AG10803 (cell line): ENCODE measurements around the gene ZNF407.

ENCODE experiments used
- DNase-seq: peaks from one replicate; pipeline ENCODE4 v3.0.0; 2010; ENCODE audit warnings: low read depth
- H3K4me3 ChIP-seq: 2 replicates; pipeline ENCODE4 v1.5.1; 2011; ENCODE audit warnings: mild to moderate bottlenecking, low read length, control low read depth
- TF ChIP-seq, protein P1 (sequence below): conservative IDR thresholded peaks from 2 replicates; pipeline ENCODE4 v1.5.1; 2011; ENCODE audit warnings: mild to moderate bottlenecking, low read length, control low read depth, inconsistent platforms

The ZNF407 gene

DNA sequence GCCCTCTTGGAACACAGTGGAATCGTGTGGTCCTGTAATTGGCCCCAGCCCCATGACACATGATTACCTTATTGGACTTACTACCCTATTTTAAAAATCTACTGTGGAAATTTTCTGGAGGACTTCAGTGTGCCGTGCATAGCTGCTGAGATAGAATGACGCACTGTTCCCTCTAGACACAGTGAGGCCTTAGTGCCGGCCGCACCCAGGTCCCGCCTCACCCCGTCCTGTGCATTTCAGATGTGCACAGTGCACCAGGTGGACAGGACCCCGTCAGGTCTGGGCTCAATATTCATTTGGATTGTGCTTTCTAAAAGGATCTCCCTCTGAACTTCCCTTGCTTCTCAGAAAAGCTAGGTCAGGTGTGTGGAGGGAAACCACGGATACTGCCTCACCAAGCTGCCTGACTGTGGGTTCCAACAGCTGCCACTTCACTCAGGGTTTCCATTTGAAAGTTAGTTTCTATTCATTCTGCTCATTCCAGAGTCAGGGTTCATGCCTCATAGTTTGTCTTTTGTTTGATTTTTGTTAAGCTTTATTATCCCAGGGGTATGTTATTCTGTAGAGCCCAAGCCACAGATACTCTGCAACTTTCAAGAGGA is 455.5 kb downstream of the ZNF407 start:
- TF ChIP-seq, protein P1, sequence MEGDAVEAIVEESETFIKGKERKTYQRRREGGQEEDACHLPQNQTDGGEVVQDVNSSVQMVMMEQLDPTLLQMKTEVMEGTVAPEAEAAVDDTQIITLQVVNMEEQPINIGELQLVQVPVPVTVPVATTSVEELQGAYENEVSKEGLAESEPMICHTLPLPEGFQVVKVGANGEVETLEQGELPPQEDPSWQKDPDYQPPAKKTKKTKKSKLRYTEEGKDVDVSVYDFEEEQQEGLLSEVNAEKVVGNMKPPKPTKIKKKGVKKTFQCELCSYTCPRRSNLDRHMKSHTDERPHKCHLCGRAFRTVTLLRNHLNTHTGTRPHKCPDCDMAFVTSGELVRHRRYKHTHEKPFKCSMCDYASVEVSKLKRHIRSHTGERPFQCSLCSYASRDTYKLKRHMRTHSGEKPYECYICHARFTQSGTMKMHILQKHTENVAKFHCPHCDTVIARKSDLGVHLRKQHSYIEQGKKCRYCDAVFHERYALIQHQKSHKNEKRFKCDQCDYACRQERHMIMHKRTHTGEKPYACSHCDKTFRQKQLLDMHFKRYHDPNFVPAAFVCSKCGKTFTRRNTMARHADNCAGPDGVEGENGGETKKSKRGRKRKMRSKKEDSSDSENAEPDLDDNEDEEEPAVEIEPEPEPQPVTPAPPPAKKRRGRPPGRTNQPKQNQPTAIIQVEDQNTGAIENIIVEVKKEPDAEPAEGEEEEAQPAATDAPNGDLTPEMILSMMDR, result no peak
- no peak for DNase-seq
- no peak overlapping the region for H3K4me3 ChIP-seq

- no peak for DNase-seq
- TF ChIP-seq, protein P1, result no peak
- no peak overlapping the region for H3K4me3 ChIP-seq
These were observed 456.4 kb downstream of the ZNF407 start for GRCh38 chr18:75054046-75054445.

GRCh38 chr18:75054611-75055010 is 456.9 kb downstream of the ZNF407 start:
- DNase-seq, result no peak
- no peak overlapping the region for H3K4me3 ChIP-seq
- TF ChIP-seq, protein P1, result no peak

- DNase-seq, result no peak
- H3K4me3 ChIP-seq, result no peak overlapping the region
- TF ChIP-seq, protein P1, result no peak
These were observed 459.7 kb downstream of the ZNF407 start for GRCh38 chr18:75057169-75057960.

DNA sequence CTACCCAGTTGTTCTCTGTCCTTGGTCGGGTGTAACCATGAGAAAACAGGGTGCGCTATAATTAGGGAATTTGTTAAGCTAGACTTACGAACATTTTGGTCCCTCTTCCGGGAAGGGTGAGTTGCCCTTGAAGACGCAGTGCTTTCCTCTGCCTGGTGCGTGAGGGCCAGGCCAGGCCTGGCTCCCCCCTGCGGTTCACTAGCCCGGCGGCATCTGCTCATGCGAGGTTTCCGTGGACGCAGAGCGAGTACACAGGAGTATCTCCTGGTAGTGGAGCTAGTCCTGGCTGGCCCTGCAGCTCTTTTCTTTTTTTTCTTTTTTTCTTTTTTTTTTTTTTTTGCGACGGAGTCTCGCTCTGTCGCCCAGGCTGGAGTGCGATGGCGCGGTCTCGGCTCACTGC is 462.5 kb downstream of the ZNF407 start:
- no peak overlapping the region for H3K4me3 ChIP-seq
- no peak for DNase-seq
- TF ChIP-seq, protein P1, result no peak

- no peak overlapping the region for H3K4me3 ChIP-seq
- DNase-seq, result no peak
- TF ChIP-seq, protein P1, result no peak
These were observed 464.7 kb downstream of the ZNF407 start for GRCh38 chr18:75062297-75062886.
